Sciatic nerve (tissue), 2 donors: ENCODE results near the gene VPS25. TPM values are rescaled to one million over a fixed set of nuclear protein-coding genes. Genes with fewer than 3 reads are reported as not detected.

Experiments
- ATAC-seq: fragments of 200-7000 bp; cut with Tn5 transposase; one replicate; pipeline ENCODE4 v1.9.1; 2020; ENCODE audit warnings: mild to moderate bottlenecking, moderate library complexity
- DNase-seq: peaks from one replicate; pipeline ENCODE4 v3.0.0-alpha.2; 2020; ENCODE audit warnings: low spot score
- intact Hi-C: fragments of 100-400 bp; cut with DNase I; formaldehyde crosslinking; loops from one replicate; pipeline ENCODE4 v1.14.2; 2022
- total RNA-seq: library from RNA; stranded (reverse); fragmentation: NEBNext Ultra II Directional; extraction: Animal tissue kit (Norgen Biotek cat#: 25700); gene quantifications from one replicate; pipeline ENCODE4 v1.2.1, GENCODE V29; 2021
- donor health status: DM: no; HTN: no; CAD: no.
- donor health status: DM: no; HTN: no; CAD: no.

VPS25 gene
- total RNA-seq, 1 donor from 2014 or later: 24.8 TPM

GRCh38 chr17:42784811-42785592 is 11.8 kb downstream of the VPS25 start:
- ATAC-seq (no peak), DNase-seq (no peak)
- intact Hi-C loops: loop anchor here (5.0 kb wide), 1 partner anchor 817 kb away; no protein-coding TSS in a partner anchor

- intact Hi-C loops: no loop called here
- DNase-seq: no peak
These were observed 14.0 kb downstream of the VPS25 start for GRCh38 chr17:42787266-42787665.

GRCh38 chr17:42791948-42792347 is 18.7 kb downstream of the VPS25 start:
- DNase-seq (no peak), ATAC-seq (no peak)
- intact Hi-C loops: loop anchor here (10.0 kb wide), 1 partner anchor 577 kb away; no protein-coding TSS in a partner anchor

More at GRCh38 chr17:42787266-42787665, 14.0 kb downstream of the VPS25 start:
- no peak for ATAC-seq

GRCh38 chr17:42792545-42792944 is 19.3 kb downstream of the VPS25 start:
- DNase-seq: no peak
- intact Hi-C loops: loop anchor here (10.0 kb wide), 1 partner anchor 578 kb away; no protein-coding TSS in a partner anchor
- ATAC-seq: no peak

GRCh38 chr17:42795061-42795460 is 21.8 kb downstream of the VPS25 start:
- ATAC-seq (no peak), DNase-seq (no peak)
- intact Hi-C loops: loop anchor here (10.0 kb wide), 1 partner anchor 580 kb away; no protein-coding TSS in a partner anchor

GRCh38 chr17:42795465-42795864 is 22.2 kb downstream of the VPS25 start:
- ATAC-seq: no peak
- intact Hi-C loops: loop anchor here (10.0 kb wide), 1 partner anchor 581 kb away; no protein-coding TSS in a partner anchor
- no peak for DNase-seq

GRCh38 chr17:42796066-42796758 is 23.0 kb downstream of the VPS25 start:
- intact Hi-C loops: loop anchor here (10.0 kb wide), 1 partner anchor 581 kb away; no protein-coding TSS in a partner anchor
- DNase-seq: no peak
- ATAC-seq: no peak

- intact Hi-C loops: loop anchor here (10.0 kb wide), 1 partner anchor 583 kb away; no protein-coding TSS in a partner anchor
- no peak for ATAC-seq
- DNase-seq: no peak
These were observed 24.1 kb downstream of the VPS25 start for GRCh38 chr17:42797067-42798007.

GRCh38 chr17:42798011-42798382 is 24.7 kb downstream of the VPS25 start:
- DNase-seq (no peak), ATAC-seq (no peak)
- intact Hi-C loops: loop anchor here (10.0 kb wide), 1 partner anchor 583 kb away; no protein-coding TSS in a partner anchor

- ATAC-seq: peak; percentile 97
- intact Hi-C loops: loop anchor here (10.0 kb wide), 1 partner anchor 584 kb away; no protein-coding TSS in a partner anchor
- peak; percentile 90 for DNase-seq
These were observed 25.4 kb downstream of the VPS25 start, which contains the start of the genes CNTD1 and COA3 for GRCh38 chr17:42798383-42799380. Gene CNTD1, plus strand, starts transcription at chr17:42798861. Its CDS starts 207 bp downstream, at chr17:42799068. Gene COA3, minus strand, starts transcription at chr17:42798704. Its CDS starts 23 bp downstream, at chr17:42798681.

GRCh38 chr17:42803074-42803883 is 30.0 kb downstream of the VPS25 start:
- ATAC-seq: no peak
- intact Hi-C loops: no loop called here
- no peak for DNase-seq

- no peak for DNase-seq
- no peak for ATAC-seq
- intact Hi-C loops: no loop called here
These were observed 31.7 kb downstream of the VPS25 start for GRCh38 chr17:42804918-42805367.

- DNase-seq (no peak), ATAC-seq (no peak)
- intact Hi-C loops: no loop called here
These were observed 33.0 kb downstream of the VPS25 start for GRCh38 chr17:42806249-42806648.

GRCh38 chr17:42809250-42809649 is 36.0 kb downstream of the VPS25 start:
- intact Hi-C loops: no loop called here
- peak; percentile 97 for ATAC-seq
- no peak for DNase-seq

- DNase-seq (no peak), ATAC-seq (peak; percentile 90)
- intact Hi-C loops: no loop called here
These were observed 41.6 kb downstream of the VPS25 start for GRCh38 chr17:42814633-42815399.

GRCh38 chr17:42817866-42818265 is 44.6 kb downstream of the VPS25 start:
- DNase-seq (no peak), ATAC-seq (no peak)
- intact Hi-C loops: no loop called here
